Erythroblast (primary cell): ENCODE measurements around the gene RNF213.

Source experiments
- GATA1 ChIP-seq: IDR thresholded peaks from 2 replicates; pipeline ENCODE4 v1.6.1; 2011; ENCODE audit warnings: low read depth, mild to moderate bottlenecking, control low read depth, low read length, moderate library complexity
- POLR2A ChIP-seq: IDR thresholded peaks from 2 replicates; pipeline ENCODE4 v1.6.1; 2011; ENCODE audit warnings: mild to moderate bottlenecking, low read length

DNA sequence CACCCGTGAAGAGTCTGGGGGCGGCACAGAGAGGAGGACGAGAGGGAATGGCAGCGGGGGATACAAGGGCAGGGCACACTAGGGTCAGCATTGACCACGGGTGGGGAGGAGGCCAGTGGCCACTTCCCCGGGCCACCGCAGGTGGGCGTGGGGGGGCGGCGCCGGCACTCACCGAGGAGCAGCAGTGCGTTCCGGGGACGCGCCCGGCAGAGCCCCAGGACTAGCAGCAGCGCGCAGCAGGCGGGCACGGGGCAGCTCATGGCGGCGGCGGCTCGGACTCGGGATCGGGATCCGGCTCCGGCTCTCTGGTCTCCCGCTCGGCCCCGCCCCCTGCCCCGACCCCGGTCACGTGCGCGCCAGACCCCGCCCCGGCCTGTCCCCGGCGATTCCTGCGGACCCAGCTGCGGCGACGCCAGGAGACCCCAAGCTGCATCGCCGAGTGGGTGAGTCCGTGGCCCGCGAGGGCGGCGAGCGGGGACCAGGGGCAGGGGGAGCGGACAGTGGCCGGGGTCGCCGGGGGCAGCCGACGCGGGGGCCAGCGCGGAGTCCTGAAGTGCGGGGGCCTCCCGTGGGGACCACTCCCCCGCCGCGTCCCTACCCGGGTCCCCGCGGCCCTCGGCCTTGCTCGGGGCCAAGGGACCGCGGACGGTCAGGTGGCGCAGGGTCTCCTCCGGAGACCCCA is 40.5 kb upstream of the RNF213 start, which contains the start of the genes SGSH and SLC26A11:
- TF ChIP-seq POLR2A, result no peak
- TF ChIP-seq GATA1, result no peak
